NB4 (cell line): Measurements from ENCODE around the gene CYP4V2.

ENCODE experiments used
- CTCF ChIP-seq: IDR thresholded peaks from one replicate; pipeline ENCODE4 v1.5.1; 2012; ENCODE audit warnings: low read depth, low read length
- MAX ChIP-seq: IDR thresholded peaks from 2 replicates; pipeline ENCODE4 v1.6.1; 2011; ENCODE audit warnings: low read depth, low read length
- MYC ChIP-seq: IDR thresholded peaks from 2 replicates; pipeline ENCODE4 v1.6.1; 2011; ENCODE audit warnings: low read depth, low read length
- POLR2A ChIP-seq: IDR thresholded peaks from 2 replicates; pipeline ENCODE4 v1.6.1; 2011; ENCODE audit warnings: mild to moderate bottlenecking; ENCODE audit not compliant: insufficient read length; ENCODE audit errors: extremely low read depth

GRCh38 chr4:186241616-186242015 is 50.2 kb downstream of the CYP4V2 start:
- TF ChIP-seq CTCF: no peak
- no peak for TF ChIP-seq POLR2A
- TF ChIP-seq MAX: no peak
- no peak for TF ChIP-seq MYC
